ENCODE results near the gene KCNJ10.

Gene KCNJ10

DNA sequence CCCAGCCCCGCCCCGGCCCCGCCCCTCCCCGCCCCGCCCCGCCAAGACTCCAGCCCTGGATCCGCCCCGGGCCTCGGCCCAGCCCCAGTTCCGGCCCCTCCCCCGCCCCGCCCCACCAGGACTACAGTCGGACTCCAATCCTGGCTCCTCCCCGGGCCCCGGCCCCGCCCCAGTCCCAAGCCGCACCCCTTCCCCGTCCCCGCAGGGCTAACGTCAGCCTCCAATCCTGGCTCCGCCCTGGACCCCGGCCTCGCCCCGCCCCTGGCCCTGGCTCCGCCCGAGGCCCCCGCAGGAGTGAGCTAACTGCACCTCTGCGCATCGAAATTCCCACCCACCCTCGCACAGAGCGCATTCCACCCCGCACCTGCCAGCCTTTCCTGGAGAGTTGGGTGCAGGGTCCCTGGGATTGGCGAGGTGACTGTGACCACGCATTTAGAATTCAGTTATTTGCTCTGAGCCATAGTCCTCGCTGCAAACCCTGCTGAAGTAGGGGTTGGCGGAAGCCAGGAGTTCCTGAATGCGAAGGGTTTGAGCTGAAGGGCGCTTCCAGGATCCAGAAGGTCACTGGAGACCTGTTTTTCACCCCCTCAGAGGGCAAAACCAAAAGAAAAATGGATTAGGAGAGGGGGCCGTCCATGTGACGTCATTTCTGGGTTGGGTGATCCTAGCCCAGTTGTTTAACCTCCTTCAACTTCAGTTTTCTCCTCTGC, 29.0 kb upstream of the KCNJ10 start:
- peak; percentile 90 for DNase-seq

GRCh38 chr1:160097911-160098851, 28.2 kb upstream of the KCNJ10 start, which contains the start of gene IGSF8:
Gene IGSF8 (minus strand): TSS chr1:160098619. CDS start chr1:160098472, 147 bp downstream.
- DNase-seq: peak; percentile 65

GRCh38 chr1:160097151-160097910, 27.4 kb upstream of the KCNJ10 start:
- DNase-seq: no peak

DNA sequence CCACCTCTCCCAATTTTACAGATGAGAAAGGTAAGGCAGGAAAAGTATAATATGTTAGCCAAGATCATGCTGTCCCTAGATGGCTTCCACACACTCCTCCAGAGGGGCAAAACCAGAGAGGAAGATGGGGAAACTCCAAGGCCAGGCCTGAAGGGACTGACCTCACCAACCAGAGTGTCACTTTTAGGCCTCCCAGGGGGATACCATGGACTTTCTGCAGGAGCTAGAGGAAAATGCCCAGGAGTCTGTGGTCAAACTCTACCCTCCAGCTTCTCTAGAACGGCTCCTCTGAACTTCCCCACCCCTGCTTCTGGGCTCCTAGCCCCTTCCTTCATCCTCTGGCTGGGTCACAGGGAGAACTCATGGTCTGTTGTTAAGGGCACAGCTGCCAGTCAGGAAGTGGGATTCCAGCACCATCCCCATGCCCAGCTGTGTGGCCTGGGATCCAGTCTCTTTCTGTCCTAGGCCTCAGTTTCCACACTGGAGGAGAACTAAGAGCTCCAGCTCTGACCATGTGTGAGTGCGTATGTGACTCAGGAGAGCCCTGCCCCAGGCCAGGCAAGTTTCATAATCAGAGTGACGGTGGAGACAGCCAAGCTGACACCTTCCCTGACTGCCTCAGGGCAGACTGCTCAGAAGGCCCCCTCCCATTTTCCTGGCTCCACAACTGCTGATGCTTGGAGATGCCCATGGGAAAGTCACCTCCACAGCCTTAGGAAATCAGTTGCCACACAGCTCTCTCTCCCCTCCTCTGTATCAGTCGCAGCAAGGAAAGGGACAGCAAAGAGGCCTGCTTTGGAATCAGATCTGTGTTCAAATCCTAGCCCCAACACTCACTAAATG, 26.5 kb upstream of the KCNJ10 start:
- no peak for DNase-seq

- no peak for DNase-seq
Measured at GRCh38 chr1:160095382-160096105, 25.6 kb upstream of the KCNJ10 start.

GRCh38 chr1:160094806-160095205, 24.8 kb upstream of the KCNJ10 start:
- DNase-seq: no peak

DNA sequence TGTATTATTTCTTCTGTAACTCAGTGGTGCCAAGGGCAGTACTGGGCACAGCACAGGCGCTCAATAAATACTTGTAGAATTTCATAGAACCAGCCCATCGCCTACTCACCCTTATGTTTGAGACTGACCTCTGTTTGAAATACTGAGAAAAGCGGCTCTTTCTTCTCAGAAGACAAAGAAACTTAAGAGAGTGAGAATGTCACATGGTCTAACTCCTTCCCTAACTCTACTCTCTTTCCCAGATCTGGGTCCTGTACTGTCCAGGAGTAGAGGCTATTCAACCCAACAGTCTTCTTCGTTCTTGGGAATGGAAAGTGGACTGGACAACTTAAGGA, 24.3 kb upstream of the KCNJ10 start:
- no peak for DNase-seq

- no peak for DNase-seq
Measured at GRCh38 chr1:160093624-160094290, 23.8 kb upstream of the KCNJ10 start.

DNA sequence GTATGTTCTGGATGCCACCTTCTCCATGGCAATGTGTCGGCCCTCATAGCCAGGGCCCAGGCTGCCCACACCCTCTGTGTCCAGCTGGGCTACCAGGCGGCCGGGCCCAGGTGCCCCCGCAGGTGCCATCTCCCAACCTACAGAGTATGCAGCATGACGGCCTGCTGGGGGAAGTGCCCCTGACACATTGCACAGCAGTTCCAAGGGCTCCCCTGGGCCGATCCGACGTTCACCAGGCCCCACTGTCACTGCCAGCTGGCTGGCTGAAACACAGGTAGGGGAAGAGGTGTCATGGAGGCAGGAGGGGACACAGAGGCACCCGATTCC, 23.1 kb upstream of the KCNJ10 start:
- DNase-seq: no peak

DNA sequence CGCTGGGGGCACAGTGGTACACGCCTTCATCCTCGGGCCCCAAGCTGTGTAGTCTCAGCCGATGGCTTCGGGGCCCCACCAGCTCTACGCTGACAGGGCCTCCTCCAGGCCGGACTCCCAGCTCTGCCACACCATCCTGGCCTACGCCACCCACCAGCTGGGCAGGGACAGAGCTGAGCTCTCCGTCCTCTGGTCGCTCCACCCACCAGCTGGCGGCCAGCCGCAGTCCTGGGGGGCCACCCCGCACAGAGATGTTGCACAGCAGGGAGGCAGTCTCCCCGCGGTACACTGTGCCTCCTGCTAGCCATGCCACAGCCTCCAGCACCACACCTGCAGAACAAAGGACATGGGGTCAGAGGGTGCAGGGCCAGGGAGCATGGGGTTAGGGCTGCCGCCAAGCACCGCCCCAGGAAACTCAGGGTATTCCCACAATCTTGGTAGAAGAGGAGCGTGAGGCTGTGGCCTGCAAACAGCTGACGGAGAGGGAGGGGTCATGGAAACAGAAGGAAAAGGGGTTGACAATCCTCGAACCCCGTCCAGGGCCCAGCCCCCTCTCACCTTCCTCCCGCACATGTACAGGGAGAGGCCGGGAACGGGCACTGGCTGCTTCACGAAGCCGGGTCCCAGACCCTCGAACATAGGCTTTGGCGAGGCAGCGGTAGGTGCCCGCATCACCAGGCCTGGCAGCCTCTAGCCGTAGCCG, 22.6 kb upstream of the KCNJ10 start:
- no peak for DNase-seq

- no peak for DNase-seq
Measured at GRCh38 chr1:160091666-160092223, 21.8 kb upstream of the KCNJ10 start.

- DNase-seq: no peak
Measured at GRCh38 chr1:160090760-160091159, 20.8 kb upstream of the KCNJ10 start.

DNA sequence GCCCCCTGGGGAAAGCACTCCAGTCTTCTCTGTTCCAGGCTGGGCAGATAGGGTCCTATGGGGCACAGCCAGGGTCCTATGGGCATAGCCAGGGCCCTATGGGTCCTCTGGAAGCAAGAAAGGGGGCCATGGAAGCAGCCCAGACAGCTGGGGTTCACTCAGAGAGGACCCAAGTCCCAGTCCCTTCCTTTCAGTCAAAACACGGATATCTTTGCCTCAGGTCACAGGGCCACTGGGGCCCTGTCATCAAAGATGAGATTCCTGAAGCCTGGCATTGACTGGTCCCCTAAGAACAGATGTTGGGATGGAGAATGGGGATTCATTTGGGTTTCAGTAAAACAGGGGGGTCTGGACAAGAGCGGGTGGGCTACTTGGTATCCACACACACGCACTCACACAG, 19.9 kb upstream of the KCNJ10 start:
- no peak for DNase-seq

DNA sequence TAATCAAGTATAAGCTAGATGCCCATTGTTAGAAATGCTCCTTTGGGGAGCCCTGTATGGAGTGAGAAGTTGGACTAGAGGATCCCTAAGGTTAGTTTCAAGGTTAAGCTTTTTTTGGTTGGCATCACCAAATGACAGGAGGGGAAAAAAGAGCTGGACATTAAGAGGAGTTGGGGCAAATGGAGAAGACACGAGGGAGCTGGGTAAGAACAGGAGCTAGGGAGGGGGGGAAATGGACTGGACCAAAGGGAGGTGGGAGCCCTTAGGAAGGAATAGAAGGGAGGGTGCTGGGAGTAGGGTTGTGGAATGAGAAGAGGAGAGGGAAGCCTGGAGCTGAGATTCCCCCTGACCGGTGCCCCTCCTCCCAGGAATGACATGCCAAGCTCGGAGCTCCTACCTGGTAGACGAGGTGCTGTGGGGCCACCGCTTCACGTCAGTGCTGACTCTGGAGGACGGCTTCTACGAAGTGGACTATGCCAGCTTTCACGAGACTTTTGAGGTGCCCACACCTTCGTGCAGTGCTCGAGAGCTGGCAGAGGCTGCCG, 17.2 kb upstream of the KCNJ10 start:
- no peak for DNase-seq

- no peak for DNase-seq
Measured at GRCh38 chr1:160086456-160086892, 16.5 kb upstream of the KCNJ10 start.

DNA sequence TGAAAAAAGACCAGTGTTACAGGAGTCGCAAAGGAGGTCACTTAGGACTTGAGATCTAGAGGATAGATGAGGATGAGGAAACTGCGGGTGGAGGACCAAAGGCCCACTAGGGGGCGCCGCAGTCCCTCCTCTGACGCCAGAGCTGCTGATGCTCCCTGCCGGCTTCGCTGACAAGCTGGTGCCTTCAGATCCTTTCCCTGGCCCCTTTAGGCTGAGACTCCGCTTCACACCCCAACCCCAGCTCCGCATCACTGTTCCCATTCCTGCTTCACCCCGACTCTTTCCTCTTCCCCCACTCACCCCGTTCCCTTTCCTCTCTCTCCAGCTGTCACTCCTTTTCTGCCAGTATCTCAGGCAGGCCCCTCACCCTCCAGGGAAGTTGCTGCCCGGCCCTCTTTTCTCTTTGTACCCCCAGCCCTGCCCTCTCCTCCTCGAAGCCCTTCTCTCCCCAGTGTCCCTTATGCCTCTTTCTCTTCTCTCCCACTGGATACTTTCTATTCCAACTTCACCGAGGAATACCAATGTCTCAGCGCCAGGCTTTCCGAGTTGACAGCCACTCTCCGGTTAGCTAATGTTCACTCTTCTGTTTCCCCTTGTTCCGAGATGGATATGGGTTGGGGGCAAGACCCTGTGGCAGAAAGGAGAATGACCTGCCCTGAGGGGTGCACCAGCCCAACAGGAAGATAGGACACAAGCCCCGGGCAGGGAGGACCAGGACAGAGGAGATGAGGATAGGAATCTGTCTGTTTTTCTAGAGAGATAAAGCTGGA, 15.9 kb upstream of the KCNJ10 start:
- peak; percentile 62 for DNase-seq

- no peak for DNase-seq
Measured at GRCh38 chr1:160084771-160085321, 14.9 kb upstream of the KCNJ10 start.

DNA sequence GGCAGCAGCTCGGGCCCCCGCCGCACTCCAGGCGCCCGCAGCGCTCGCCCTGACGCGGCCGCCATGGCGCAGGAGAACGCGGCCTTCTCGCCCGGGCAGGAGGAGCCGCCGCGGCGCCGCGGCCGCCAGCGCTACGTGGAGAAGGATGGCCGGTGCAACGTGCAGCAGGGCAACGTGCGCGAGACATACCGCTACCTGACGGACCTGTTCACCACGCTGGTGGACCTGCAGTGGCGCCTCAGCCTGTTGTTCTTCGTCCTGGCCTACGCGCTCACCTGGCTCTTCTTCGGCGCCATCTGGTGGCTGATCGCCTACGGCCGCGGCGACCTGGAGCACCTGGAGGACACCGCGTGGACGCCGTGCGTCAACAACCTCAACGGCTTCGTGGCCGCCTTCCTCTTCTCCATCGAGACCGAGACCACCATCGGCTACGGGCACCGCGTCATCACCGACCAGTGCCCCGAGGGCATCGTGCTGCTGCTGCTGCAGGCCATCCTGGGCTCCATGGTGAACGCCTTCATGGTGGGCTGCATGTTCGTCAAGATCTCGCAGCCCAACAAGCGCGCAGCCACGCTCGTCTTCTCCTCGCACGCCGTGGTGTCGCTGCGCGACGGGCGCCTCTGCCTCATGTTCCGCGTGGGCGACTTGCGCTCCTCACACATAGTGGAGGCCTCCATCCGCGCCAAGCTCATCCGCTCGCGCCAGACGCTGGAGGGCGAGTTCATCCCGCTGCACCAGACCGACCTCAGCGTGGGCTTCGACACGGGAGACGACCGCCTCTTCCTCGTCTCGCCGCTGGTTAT, 14.2 kb upstream of the KCNJ10 start:
- DNase-seq: peak; percentile 60

Data from NCI-H1092 (cell line).